Brain microvascular endothelial cell (primary cell): Measurements from ENCODE around the gene HEXD.
A peak's percentile ranks its signal among the peaks of the same experiment; 100 is the strongest.

Experiments
- DNase-seq: peaks from one replicate; pipeline ENCODE4 v3.0.0-alpha.2; 2020
- H3K27ac ChIP-seq: fragments of 250-450 bp; sonication (Bioruptor Pico); 2 replicates; pipeline ENCODE4 v1.5.1; 2020; ENCODE audit warnings: mild to moderate bottlenecking, moderate library complexity
- H3K27me3 ChIP-seq: fragments of 250-450 bp; sonication (Bioruptor Pico); replicated peaks from 2 replicates; pipeline ENCODE4 v1.5.1; 2020; ENCODE audit warnings: mild to moderate bottlenecking
- H3K36me3 ChIP-seq: fragments of 250-450 bp; sonication (Bioruptor Pico); replicated peaks from 2 replicates; pipeline ENCODE4 v1.5.1; 2020; ENCODE audit warnings: mild to moderate bottlenecking
- H3K4me3 ChIP-seq: 2 replicates; pipeline ENCODE4 v1.5.1; 2011; ENCODE audit warnings: low read depth, mild to moderate bottlenecking, control low read depth, low read length, moderate library complexity
- CTCF ChIP-seq: IDR thresholded peaks from 2 replicates; pipeline ENCODE4 v1.5.1; 2011; ENCODE audit warnings: low read depth, mild to moderate bottlenecking, moderate library complexity, low read length, control low read depth, inconsistent platforms; ENCODE audit errors: missing control alignments
- in situ Hi-C: cut with HindIII; loops from 2 replicates; pipeline ENCODE4 v1.10.0; 2017; ENCODE audit warnings: low sequenced_read_pairs, low pct_ligation_motif_present

Gene HEXD

GRCh38 chr17:82405051-82405450 lies 13.1 kb upstream of the HEXD start:
- in situ Hi-C loops: loop anchor here (5.0 kb wide), 1 partner anchor 43 kb away; no protein-coding TSS in a partner anchor
- Histone ChIP-seq H3K36me3 (no peaks in the 10 kb centered on the region), H3K27ac (no peak overlapping the region), H3K4me3 (no peak overlapping the region), H3K27me3 (no peaks in the 10 kb centered on the region)
- DNase-seq: no peak
- TF ChIP-seq CTCF: no peak

- Histone ChIP-seq H3K27me3 (no peaks in the 10 kb centered on the region), H3K36me3 (no peaks in the 10 kb centered on the region), H3K27ac (no peak overlapping the region), H3K4me3 (no peak overlapping the region)
- in situ Hi-C loops: loop anchor here (5.0 kb wide), 1 partner anchor 44 kb away; no protein-coding TSS in a partner anchor
- TF ChIP-seq CTCF: no peak
- DNase-seq: no peak
Observed at GRCh38 chr17:82406131-82406671, 11.9 kb upstream of the HEXD start.

GRCh38 chr17:82407255-82407654 lies 10.9 kb upstream of the HEXD start:
- in situ Hi-C loops: loop anchor here (5.0 kb wide), 1 partner anchor 45 kb away; no protein-coding TSS in a partner anchor
- no peak for TF ChIP-seq CTCF
- DNase-seq: peak; percentile 14
- Histone ChIP-seq H3K27me3 (no peaks in the 10 kb centered on the region), H3K27ac (no peak overlapping the region), H3K36me3 (no peaks in the 10 kb centered on the region), H3K4me3 (no peak overlapping the region)

GRCh38 chr17:82408288-82408937 lies 9.7 kb upstream of the HEXD start:
- DNase-seq: no peak
- H3K4me3 ChIP-seq: no peak overlapping the region
- no peak for TF ChIP-seq CTCF
- in situ Hi-C loops: loop anchor here (5.0 kb wide), 1 partner anchor 46 kb away; no protein-coding TSS in a partner anchor
- no peaks in the 10 kb centered on the region for H3K27me3 ChIP-seq
- no peaks in the 10 kb centered on the region for H3K36me3 ChIP-seq
- H3K27ac ChIP-seq: no peak overlapping the region

GRCh38 chr17:82408938-82409318 lies 9.2 kb upstream of the HEXD start:
- no peak for DNase-seq
- in situ Hi-C loops: loop anchor here (5.0 kb wide), 1 partner anchor 47 kb away; no protein-coding TSS in a partner anchor
- TF ChIP-seq CTCF: no peak

More at GRCh38 chr17:82408938-82409318, 9.2 kb upstream of the HEXD start:
- no peak overlapping the region for H3K27ac ChIP-seq
- H3K27me3 ChIP-seq: no peaks in the 10 kb centered on the region
- no peak overlapping the region for H3K4me3 ChIP-seq
- no peaks in the 10 kb centered on the region for H3K36me3 ChIP-seq
